ENCODE data around the gene PHACTR1. TPM values are rescaled to one million over a fixed set of nuclear protein-coding genes. Genes with fewer than 3 reads are reported as not detected.
"Not testable (repeated sequence)": the region's sequence is repeated elsewhere in the genome, so short reads cannot be mapped to it uniquely, and the experiment has no call there.

PHACTR1 gene
- total RNA-seq, 2 donors from 2014 or later = 1.3 to 4.3 TPM

DNA sequence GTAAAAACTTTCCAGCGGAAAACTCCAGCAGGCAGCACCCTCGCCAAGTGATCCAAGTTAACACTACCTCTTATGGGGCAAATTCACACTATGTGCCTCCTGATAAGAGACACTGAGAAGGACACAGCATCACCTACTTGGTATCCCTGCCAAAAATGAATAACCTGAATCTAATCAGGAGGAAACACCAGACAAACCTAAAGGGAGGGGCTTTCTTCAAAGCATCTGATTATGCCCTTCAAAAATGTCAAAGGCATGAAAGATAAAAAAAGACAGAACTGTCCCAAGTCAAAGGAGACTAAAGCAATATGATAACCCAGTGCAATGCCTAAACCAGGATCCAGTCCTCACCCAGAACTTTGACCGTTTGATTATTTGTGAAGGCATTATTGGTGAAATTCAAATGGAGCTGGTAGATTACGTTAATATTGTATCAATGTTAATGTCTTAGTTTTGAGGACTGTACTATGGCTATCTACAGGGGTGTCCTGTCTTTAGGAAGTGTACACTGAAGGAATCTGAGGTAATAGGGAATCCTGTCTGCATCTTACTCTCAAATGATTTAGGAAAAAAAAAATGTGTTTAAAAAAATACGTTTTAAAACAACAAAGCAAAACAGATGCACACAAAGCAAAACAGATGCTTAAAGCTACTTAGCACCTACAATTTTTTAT, 603.5 kb downstream of the PHACTR1 start:
- Histone ChIP-seq H3K9me3 (no peaks in the 10 kb centered on the region), H3K4me1 (replicated peaks) (no peaks in the 10 kb centered on the region), H3K36me3 (no peaks in the 10 kb centered on the region), H3K4me3 (no peak overlapping the region), H3K27ac (no peak overlapping the region), H3K27me3 (replicated peaks; ENCODE audit: insufficient read depth) (no peaks in the 10 kb centered on the region)
- no peak for TF ChIP-seq POLR2A (IDR thresholded peaks at IDR 0.05)
- no peak for TF ChIP-seq POLR2AphosphoS5 (IDR thresholded peaks at IDR 0.05)
- TF ChIP-seq, protein P1, sequence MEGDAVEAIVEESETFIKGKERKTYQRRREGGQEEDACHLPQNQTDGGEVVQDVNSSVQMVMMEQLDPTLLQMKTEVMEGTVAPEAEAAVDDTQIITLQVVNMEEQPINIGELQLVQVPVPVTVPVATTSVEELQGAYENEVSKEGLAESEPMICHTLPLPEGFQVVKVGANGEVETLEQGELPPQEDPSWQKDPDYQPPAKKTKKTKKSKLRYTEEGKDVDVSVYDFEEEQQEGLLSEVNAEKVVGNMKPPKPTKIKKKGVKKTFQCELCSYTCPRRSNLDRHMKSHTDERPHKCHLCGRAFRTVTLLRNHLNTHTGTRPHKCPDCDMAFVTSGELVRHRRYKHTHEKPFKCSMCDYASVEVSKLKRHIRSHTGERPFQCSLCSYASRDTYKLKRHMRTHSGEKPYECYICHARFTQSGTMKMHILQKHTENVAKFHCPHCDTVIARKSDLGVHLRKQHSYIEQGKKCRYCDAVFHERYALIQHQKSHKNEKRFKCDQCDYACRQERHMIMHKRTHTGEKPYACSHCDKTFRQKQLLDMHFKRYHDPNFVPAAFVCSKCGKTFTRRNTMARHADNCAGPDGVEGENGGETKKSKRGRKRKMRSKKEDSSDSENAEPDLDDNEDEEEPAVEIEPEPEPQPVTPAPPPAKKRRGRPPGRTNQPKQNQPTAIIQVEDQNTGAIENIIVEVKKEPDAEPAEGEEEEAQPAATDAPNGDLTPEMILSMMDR (IDR thresholded peaks at IDR 0.05) = no peak
- WGBS = 97% methylated on average over 5 of the region's 5 CpGs
- no peak for DNase-seq (ENCODE audit: low spot score)
- intact Hi-C loops (cut with DNase I) = no loop called here

DNA sequence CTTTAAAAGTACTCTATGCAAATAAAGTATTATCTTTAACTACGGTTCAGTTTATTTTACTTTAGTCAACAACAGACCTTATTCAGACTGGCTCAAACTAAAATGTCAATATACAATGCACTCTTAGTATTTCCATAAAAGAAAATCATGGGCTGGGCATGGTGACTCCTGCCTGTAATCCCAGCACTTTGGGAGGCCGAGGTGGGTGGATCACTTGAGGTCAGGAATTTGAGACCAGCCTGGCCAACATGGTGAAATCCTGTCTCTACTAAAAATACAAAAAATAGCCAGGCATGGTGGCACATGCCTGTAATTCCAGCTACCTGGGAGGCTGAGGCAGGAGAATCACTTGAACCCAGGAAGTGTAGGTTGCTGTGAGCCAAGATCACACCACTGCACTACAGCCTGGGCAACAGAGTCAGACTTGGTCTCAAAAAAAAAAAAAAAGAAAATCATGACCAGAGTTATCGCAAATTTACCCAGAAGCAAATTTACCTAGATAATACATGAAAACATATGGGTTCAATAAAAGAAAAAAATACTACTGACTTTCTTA, 609.5 kb downstream of the PHACTR1 start:
- not testable (repeated sequence) for H3K4me3 ChIP-seq; H3K4me1 ChIP-seq (replicated peaks); H3K9me3 ChIP-seq; H3K27me3 ChIP-seq (replicated peaks; ENCODE audit: insufficient read depth); DNase-seq (ENCODE audit: low spot score); H3K36me3 ChIP-seq
- intact Hi-C loops (cut with DNase I) = loop anchor here (5.0 kb wide), 1 partner anchor 134 kb away; no protein-coding TSS in a partner anchor
- 68% methylated on average over 3 of the region's 3 CpGs for WGBS
- H3K27ac ChIP-seq = peak overlapping the region in 1 of 2 donors; percentile 44

DNA sequence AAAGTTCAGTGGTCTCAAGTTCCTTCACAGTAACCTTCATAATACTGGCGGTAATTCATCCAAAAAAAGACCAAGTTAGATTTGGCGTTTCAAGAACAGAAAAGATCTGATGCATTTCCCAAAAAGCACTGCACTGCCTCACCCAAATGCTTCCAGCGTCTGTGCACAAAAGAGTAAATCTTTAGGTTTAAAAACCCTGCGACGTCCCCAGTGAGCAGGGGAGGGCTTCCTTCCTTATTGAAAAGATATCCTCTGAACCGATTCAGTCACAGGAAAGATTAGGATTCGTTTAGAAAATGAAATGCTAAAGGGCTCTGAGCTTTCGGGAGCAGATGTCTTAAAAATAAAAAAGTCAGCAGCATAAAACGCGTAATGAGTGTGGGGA, 611.1 kb downstream of the PHACTR1 start:
- Histone ChIP-seq H3K27me3 (replicated peaks; ENCODE audit: insufficient read depth) (no peaks in the 10 kb centered on the region), H3K4me3 (peak overlapping the region; percentile 74), H3K36me3 (no peaks in the 10 kb centered on the region), H3K4me1 (replicated peaks) (no peaks in the 10 kb centered on the region), H3K9me3 (no peaks in the 10 kb centered on the region), H3K27ac (peak overlapping the region; percentile 89 to 90)
- under 1% methylated on average over 10 of the region's 10 CpGs for WGBS
- DNase-seq (ENCODE audit: low spot score) = no peak
- intact Hi-C loops (cut with DNase I) = loop anchor here (2.0 to 5.0 kb wide), 2 partner anchors 135 to 417 kb away; no protein-coding TSS in a partner anchor
- TF ChIP-seq POLR2A (IDR thresholded peaks at IDR 0.05) (no peak), POLR2AphosphoS5 (IDR thresholded peaks at IDR 0.05) (no peak)
- TF ChIP-seq, protein P1 (IDR thresholded peaks at IDR 0.05) = no peak

DNA sequence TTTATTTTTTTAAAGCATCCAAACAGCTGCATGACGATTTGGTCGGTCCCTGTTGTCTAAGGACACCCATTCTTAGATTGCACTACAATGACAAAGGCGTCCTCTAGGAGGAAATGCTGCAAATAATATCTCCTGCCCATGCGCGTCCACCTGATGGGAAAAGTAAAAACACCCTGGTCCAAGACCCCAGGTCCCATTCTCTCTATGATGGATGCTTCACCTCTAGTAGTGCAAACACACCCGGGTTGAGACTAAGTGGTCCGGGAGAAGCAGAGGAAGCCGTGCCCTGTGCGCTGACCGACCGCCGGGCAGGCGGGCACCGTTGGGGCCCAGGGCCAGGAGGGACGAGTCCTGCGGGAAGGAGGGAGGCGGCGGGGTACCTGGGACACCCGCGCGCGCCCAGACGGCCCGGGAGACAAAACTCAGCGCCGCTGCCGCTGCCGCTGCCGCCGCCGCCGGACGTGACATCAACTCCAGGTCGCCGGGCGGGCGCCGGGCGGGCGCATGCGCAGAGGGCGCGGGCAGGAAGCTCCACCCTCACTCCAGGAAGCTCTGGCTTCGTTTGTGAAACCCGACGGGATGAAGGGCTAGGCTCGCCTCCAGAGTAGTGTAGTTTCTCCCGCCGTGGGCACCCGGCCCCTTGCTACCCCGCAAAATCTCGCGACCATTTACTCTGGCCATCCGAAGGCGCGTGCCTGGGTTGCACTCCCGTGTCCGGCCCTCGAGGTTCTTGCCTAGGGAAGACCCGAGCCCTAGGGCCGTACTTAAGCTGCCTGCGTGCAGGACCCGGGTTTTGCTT, 611.7 kb downstream of the PHACTR1 start, which contains the start of gene TBC1D7:
Gene TBC1D7, minus strand, starts transcription at position 462 of the 799 bp plus-strand sequence. CDS start 1,639 bp downstream, outside the sequence.
- intact Hi-C loops (cut with DNase I) = loop anchor here (2.0 to 5.0 kb wide), 2 partner anchors 136 to 417 kb away; no protein-coding TSS in a partner anchor
- Histone ChIP-seq H3K4me1 (replicated peaks) (no peaks in the 10 kb centered on the region), H3K9me3 (no peaks in the 10 kb centered on the region), H3K27ac (peak within 1 kb of the TSS; percentile 89 to 90), H3K36me3 (no peaks in the 10 kb centered on the region), H3K27me3 (replicated peaks; ENCODE audit: insufficient read depth) (no peaks in the 10 kb centered on the region), H3K4me3 (peak within 1 kb of the TSS; percentile 74)
- under 1% methylated on average over 63 of the region's 63 CpGs for WGBS
- DNase-seq (ENCODE audit: low spot score) = peak; percentile 89
- TF ChIP-seq, protein P1 (IDR thresholded peaks at IDR 0.05) = peak in 2 of 4 experiments; percentile 28
- TF ChIP-seq POLR2AphosphoS5 (IDR thresholded peaks at IDR 0.05) = peak; percentile 86
- peak; percentile 88 for TF ChIP-seq POLR2A (IDR thresholded peaks at IDR 0.05)

DNA sequence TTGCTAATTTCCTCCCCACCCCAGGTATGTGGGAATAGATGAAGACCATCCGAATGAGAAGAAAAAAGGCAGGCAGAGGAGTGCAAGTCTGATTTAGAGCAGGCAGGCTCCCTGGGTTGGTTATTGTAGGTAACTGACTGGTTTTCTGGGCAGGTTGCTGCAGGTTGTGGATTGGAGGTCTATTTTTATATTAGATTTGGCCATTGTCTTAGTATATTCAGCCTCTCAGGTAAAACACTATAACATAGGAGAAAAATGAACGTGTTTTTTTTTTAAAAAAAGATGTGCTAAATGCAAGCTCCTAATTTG, 612.3 kb downstream of the PHACTR1 start:
- WGBS = 2% methylated on average over 2 of the region's 2 CpGs
- intact Hi-C loops (cut with DNase I) = loop anchor here (2.0 to 5.0 kb wide), 2 partner anchors 137 to 418 kb away; no protein-coding TSS in a partner anchor
- H3K9me3 ChIP-seq = no peaks in the 10 kb centered on the region
- no peaks in the 10 kb centered on the region for H3K27me3 ChIP-seq (replicated peaks; ENCODE audit: insufficient read depth)
- H3K4me1 ChIP-seq (replicated peaks) = no peaks in the 10 kb centered on the region
- no peaks in the 10 kb centered on the region for H3K36me3 ChIP-seq
- TF ChIP-seq, protein P1 (IDR thresholded peaks at IDR 0.05) = no peak
- TF ChIP-seq POLR2AphosphoS5 (IDR thresholded peaks at IDR 0.05) (no peak), POLR2A (IDR thresholded peaks at IDR 0.05) (no peak)
- peak overlapping the region; percentile 74 for H3K4me3 ChIP-seq
- H3K27ac ChIP-seq = peak overlapping the region; percentile 89 to 90
- DNase-seq (ENCODE audit: low spot score) = no peak

All from prostate gland (tissue), 2 donors.